ENCODE data around the gene TMEM135.
A peak's percentile ranks its signal among the peaks of the same experiment; 100 is the strongest.
"Not testable (repeated sequence)": the region's sequence is repeated elsewhere in the genome, so short reads cannot be mapped to it uniquely, and the experiment has no call there.

TMEM135 gene

DNA sequence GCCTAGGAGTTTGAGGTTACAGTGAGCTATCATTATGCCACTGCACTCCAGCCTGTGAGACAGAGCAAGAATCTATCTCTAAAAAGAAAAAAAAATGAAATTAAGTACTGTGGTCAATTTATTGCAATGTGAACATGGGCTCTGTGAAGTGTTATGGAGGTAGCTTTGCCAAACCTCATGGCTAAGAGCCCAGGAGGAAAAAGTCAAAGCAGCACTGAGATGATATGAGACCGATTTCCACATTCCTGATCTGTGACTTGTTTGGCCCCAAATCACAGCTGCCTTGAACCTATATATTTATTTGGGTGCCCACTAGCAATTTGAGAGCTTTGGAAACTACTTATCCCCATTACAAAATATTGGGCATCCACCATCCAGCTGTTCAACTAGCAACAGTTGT lies 29.8 kb upstream of the TMEM135 start:
- Mint-ChIP-seq H3K27ac (no peak overlapping the region), H3K4me3 (no peak overlapping the region), H3K4me1 (ENCODE audit: low read depth) (peaks cover 8% of the 10 kb centered on the region), H3K9me3 (no peaks in the 10 kb centered on the region), H3K36me3 (ENCODE audit: low read depth) (no peaks in the 10 kb centered on the region), H3K27me3 (ENCODE audit: low read depth) (no peaks in the 10 kb centered on the region)
- no peak for DNase-seq (ENCODE audit: low spot score)

DNA sequence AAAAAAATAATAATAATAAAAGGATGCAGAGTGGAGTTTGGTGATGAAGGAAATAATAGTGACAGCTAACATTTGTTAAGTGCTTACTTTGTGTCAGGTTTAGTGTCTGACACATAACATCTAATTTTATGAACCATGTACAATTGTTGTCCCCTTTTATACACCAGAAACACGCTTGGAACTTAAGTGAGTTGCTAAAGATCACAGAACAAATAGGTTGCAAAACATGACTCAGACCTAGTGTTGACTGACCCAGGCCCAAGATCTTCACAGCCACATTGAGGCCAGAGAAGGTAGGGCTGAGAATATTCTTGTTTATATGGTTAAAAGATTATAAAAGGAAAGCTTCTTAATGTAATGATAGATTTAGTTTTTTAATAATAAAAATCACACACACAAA lies 25.6 kb upstream of the TMEM135 start:
- H3K4me3 Mint-ChIP-seq = no peak overlapping the region
- no peak overlapping the region for H3K27ac Mint-ChIP-seq
- peaks cover 6% of the 10 kb centered on the region for H3K4me1 Mint-ChIP-seq (ENCODE audit: low read depth)
- H3K36me3 Mint-ChIP-seq (ENCODE audit: low read depth) = no peaks in the 10 kb centered on the region
- no peak for DNase-seq (ENCODE audit: low spot score)
- no peaks in the 10 kb centered on the region for H3K9me3 Mint-ChIP-seq
- H3K27me3 Mint-ChIP-seq (ENCODE audit: low read depth) = peaks cover 2% of the 10 kb centered on the region

- Mint-ChIP-seq H3K27me3 (ENCODE audit: low read depth) (peaks cover 2% of the 10 kb centered on the region), H3K4me3 (no peak overlapping the region), H3K36me3 (ENCODE audit: low read depth) (no peaks in the 10 kb centered on the region), H3K27ac (no peak overlapping the region), H3K4me1 (ENCODE audit: low read depth) (peaks cover 6% of the 10 kb centered on the region), H3K9me3 (no peaks in the 10 kb centered on the region)
- DNase-seq (ENCODE audit: low spot score) = no peak
These were observed 25.1 kb upstream of the TMEM135 start for GRCh38 chr11:87012673-87013072.

GRCh38 chr11:87013912-87014825 lies 23.6 kb upstream of the TMEM135 start:
- Mint-ChIP-seq H3K9me3 (no peaks in the 10 kb centered on the region), H3K4me1 (ENCODE audit: low read depth) (peaks cover 6% of the 10 kb centered on the region), H3K36me3 (ENCODE audit: low read depth) (no peaks in the 10 kb centered on the region), H3K27ac (no peak overlapping the region), H3K4me3 (no peak overlapping the region), H3K27me3 (ENCODE audit: low read depth) (peaks cover 2% of the 10 kb centered on the region)
- no peak for DNase-seq (ENCODE audit: low spot score)

- DNase-seq (ENCODE audit: low spot score) = no peak
- H3K27me3 Mint-ChIP-seq (ENCODE audit: low read depth) = peaks cover 2% of the 10 kb centered on the region
- H3K36me3 Mint-ChIP-seq (ENCODE audit: low read depth) = no peaks in the 10 kb centered on the region
- no peak overlapping the region for H3K4me3 Mint-ChIP-seq
- no peak overlapping the region for H3K27ac Mint-ChIP-seq
- H3K4me1 Mint-ChIP-seq (ENCODE audit: low read depth) = peaks cover 11% of the 10 kb centered on the region
- no peaks in the 10 kb centered on the region for H3K9me3 Mint-ChIP-seq
These were observed 22.1 kb upstream of the TMEM135 start for GRCh38 chr11:87015645-87016044.

GRCh38 chr11:87019613-87020271 lies 18.0 kb upstream of the TMEM135 start:
- Mint-ChIP-seq H3K4me1 (ENCODE audit: low read depth) (peaks cover 24% of the 10 kb centered on the region), H3K27me3 (ENCODE audit: low read depth) (peaks cover 4% of the 10 kb centered on the region), H3K27ac (no peak overlapping the region)

DNA sequence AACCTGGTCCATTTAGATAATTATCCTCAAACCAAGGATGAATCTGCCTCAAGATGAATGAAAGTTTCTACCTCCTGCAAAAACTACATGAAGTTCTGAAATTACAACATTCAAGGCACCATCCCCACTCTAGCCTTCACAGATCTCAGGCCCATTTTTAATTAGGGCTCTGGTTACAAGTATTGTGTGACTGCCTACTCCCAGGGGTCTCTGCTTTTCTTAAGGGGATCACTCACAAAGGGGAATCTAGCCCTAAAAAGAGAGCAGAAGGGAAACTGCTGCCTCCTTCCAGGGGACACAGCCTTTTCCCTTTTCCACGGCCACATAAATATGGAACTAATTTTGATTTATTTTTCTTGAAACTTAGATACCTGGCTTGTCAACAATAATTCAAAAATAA lies 17.4 kb upstream of the TMEM135 start:
- Mint-ChIP-seq H3K27me3 (ENCODE audit: low read depth) (peaks cover 4% of the 10 kb centered on the region), H3K36me3 (ENCODE audit: low read depth) (peaks cover 5% of the 10 kb centered on the region), H3K9me3 (peaks cover 11% of the 10 kb centered on the region), H3K4me3 (no peak overlapping the region), H3K4me1 (ENCODE audit: low read depth) (peaks cover 24% of the 10 kb centered on the region), H3K27ac (no peak overlapping the region)
- no peak for DNase-seq (ENCODE audit: low spot score)

More at GRCh38 chr11:87019613-87020271, 18.0 kb upstream of the TMEM135 start:
- Mint-ChIP-seq H3K36me3 (ENCODE audit: low read depth) (peaks cover 4% of the 10 kb centered on the region), H3K4me3 (no peak overlapping the region), H3K9me3 (peaks cover 8% of the 10 kb centered on the region)
- no peak for DNase-seq (ENCODE audit: low spot score)

DNA sequence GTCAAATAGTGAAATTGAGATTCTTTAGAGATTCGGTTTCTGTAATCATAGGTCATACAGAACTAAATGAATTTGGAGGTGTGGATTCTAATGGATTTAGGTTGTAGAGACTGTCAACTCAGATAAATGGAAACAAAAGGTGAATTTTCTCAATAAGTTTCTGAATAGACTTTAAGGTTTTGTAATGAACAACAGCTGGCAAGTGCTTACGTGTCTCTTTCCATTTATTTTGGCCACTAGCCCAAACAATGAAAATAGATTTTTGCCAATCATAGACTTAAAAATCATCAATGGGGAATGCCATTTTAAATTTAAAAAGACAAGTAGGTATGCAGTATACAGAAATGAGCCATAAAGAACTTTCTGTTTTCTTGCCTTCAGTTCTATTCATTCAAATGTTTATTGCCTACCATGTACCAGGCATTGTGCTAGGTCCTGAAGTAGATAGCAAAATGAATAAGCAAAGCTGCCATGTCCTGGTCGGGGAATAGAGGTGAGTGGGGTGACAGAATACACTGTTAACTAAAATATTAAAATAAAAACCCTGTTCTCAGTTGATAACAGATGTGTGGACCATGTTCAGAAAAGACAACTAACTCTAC lies 16.9 kb upstream of the TMEM135 start:
- peaks cover 24% of the 10 kb centered on the region for H3K4me1 Mint-ChIP-seq (ENCODE audit: low read depth)
- H3K27ac Mint-ChIP-seq = no peak overlapping the region
- H3K36me3 Mint-ChIP-seq (ENCODE audit: low read depth) = peaks cover 5% of the 10 kb centered on the region
- H3K27me3 Mint-ChIP-seq (ENCODE audit: low read depth) = peaks cover 4% of the 10 kb centered on the region
- no peak overlapping the region for H3K4me3 Mint-ChIP-seq
- peaks cover 16% of the 10 kb centered on the region for H3K9me3 Mint-ChIP-seq
- no peak for DNase-seq (ENCODE audit: low spot score)

DNA sequence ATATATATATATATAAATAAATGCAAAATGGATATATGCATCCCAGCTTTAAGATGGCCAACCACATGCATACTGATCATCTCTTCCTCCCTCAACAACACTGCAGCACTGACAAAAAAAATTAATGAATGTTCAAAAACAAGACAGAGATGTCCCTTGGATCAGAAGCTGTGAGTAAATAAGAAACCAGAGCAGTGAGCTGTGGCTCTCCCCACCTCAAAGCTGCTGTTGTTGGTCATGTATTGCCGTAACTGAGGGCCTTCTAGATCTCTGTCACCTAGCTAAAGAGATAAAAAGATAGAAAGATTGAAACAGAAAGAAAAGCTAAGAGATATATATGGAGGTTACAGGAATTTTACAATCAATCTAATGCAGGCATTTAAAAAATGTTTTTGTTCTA lies 15.5 kb upstream of the TMEM135 start:
- H3K4me1 Mint-ChIP-seq (ENCODE audit: low read depth) = peaks cover 24% of the 10 kb centered on the region
- peak; percentile 46 for DNase-seq (ENCODE audit: low spot score)
- H3K4me3 Mint-ChIP-seq = no peak overlapping the region
- peaks cover 23% of the 10 kb centered on the region for H3K9me3 Mint-ChIP-seq
- peaks cover 8% of the 10 kb centered on the region for H3K36me3 Mint-ChIP-seq (ENCODE audit: low read depth)
- peak overlapping the region; percentile 21 for H3K27ac Mint-ChIP-seq
- peaks cover 8% of the 10 kb centered on the region for H3K27me3 Mint-ChIP-seq (ENCODE audit: low read depth)

DNA sequence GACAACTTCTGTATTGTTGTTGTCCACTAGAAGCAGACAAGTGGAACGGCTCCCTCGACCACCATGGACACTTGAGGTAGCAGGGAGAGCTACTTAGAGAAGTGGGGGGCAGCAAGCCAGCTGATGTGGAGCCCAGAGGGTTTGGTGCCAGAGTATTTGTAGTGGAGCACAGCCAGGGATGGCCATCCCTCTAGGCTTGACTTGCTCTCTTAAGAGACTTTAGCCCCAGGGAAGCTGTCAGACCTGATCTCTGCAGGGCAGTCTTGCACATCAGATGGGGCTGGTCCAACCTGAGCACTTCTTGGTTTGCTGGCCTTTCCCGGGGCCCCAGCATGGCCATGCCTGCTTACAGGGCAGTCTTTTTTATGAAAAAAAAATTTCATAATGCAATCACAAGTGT lies 15.0 kb upstream of the TMEM135 start:
- Mint-ChIP-seq H3K9me3 (peaks cover 23% of the 10 kb centered on the region), H3K4me1 (ENCODE audit: low read depth) (peaks cover 24% of the 10 kb centered on the region), H3K4me3 (no peak overlapping the region), H3K36me3 (ENCODE audit: low read depth) (peaks cover 8% of the 10 kb centered on the region), H3K27me3 (ENCODE audit: low read depth) (peaks cover 8% of the 10 kb centered on the region), H3K27ac (peak overlapping the region; percentile 2)
- DNase-seq (ENCODE audit: low spot score) = no peak

- H3K27me3 Mint-ChIP-seq (ENCODE audit: low read depth) = peaks cover 10% of the 10 kb centered on the region
- H3K4me1 Mint-ChIP-seq (ENCODE audit: low read depth) = peaks cover 27% of the 10 kb centered on the region
- H3K36me3 Mint-ChIP-seq (ENCODE audit: low read depth); H3K27ac Mint-ChIP-seq; H3K4me3 Mint-ChIP-seq; DNase-seq (ENCODE audit: low spot score): not testable (repeated sequence)
- H3K9me3 Mint-ChIP-seq = peaks cover 23% of the 10 kb centered on the region
These were observed 11.3 kb upstream of the TMEM135 start for GRCh38 chr11:87026415-87026814.

DNA sequence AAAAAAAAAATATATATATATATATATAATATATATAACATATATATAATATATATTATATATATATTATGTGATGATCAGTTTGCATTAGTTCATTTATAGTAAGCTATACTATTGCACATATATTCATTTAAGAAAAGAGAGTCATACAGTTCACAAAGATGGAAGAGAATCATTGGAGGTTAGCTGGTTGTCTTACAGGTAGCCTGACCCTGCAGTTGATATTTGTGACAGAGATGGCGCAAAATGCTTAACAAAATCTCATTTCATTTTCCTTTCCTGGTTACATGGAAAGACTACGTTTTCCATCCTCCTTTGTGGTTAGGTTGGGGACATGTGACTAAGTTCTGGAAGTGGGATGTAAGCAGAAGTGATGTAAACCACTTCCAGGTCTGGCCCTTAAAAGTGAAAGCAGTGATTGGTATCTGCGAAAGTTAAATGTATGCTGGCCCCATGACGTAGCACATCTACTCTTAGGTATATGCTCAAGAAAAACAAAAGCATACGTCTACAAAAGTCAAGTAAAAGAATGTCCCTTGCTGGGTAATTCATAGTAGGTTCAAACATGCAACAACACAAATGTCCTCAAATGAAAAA lies 7.2 kb upstream of the TMEM135 start:
- peaks cover 2% of the 10 kb centered on the region for H3K36me3 Mint-ChIP-seq (ENCODE audit: low read depth)
- H3K4me1 Mint-ChIP-seq (ENCODE audit: low read depth) = peaks cover 17% of the 10 kb centered on the region
- peaks cover 13% of the 10 kb centered on the region for H3K27me3 Mint-ChIP-seq (ENCODE audit: low read depth)
- peak; percentile 22 for DNase-seq (ENCODE audit: low spot score)
- no peak overlapping the region for H3K4me3 Mint-ChIP-seq
- H3K27ac Mint-ChIP-seq = no peak overlapping the region
- peaks cover 10% of the 10 kb centered on the region for H3K9me3 Mint-ChIP-seq

DNA sequence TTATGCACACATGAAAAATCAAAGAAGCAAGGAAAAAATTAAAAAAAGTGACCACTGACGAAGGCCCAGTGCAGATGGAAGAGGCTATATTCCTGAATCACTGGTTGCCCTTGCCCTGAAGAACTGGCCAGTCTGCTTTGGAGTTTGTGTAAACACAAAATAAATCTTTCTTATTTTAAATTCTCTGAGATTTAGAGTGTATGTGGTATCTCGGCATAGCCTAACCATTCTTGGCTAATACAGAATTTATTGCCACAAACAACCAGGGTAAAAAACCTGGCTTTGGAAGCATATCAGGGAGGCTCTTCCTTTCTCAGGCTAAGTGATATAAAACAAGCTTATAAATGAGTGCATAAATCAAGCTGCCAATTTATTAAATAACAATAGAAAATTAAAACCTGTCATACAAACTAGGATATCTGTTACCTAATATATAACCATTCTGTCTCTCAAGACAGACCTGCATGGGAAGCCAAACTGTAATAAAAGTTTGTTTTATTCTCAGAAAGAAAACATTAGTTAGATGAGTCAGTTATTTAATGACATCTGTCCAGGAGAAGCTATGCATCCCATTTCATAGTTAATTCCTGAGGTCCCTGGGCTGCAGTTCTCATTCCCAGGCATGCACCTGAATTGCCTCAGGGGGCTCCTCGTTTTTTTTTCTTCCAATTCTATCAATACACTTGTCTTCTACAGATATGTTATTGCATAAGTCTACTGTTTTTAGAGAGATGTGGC lies 6.1 kb upstream of the TMEM135 start:
- H3K4me1 Mint-ChIP-seq (ENCODE audit: low read depth) = peaks cover 22% of the 10 kb centered on the region
- peaks cover 2% of the 10 kb centered on the region for H3K9me3 Mint-ChIP-seq
- peaks cover 12% of the 10 kb centered on the region for H3K27me3 Mint-ChIP-seq (ENCODE audit: low read depth)
- H3K27ac Mint-ChIP-seq = no peak overlapping the region
- no peak overlapping the region for H3K4me3 Mint-ChIP-seq
- DNase-seq (ENCODE audit: low spot score) = no peak
- H3K36me3 Mint-ChIP-seq (ENCODE audit: low read depth) = no peaks in the 10 kb centered on the region

Data from T-helper 2 cell treated with Interferon-gamma antibody and Interleukin-4, amounts not matched to agents 5 μg/mL and 100 μg/mL, for 36 hours (primary cell).